ENCODE results near the gene DLX6. TPM values are rescaled to one million over a fixed set of nuclear protein-coding genes. Genes with fewer than 3 reads are reported as not detected.

DLX6 gene
- total RNA-seq, 6 experiments from 2014 or later, result not detected

DNA sequence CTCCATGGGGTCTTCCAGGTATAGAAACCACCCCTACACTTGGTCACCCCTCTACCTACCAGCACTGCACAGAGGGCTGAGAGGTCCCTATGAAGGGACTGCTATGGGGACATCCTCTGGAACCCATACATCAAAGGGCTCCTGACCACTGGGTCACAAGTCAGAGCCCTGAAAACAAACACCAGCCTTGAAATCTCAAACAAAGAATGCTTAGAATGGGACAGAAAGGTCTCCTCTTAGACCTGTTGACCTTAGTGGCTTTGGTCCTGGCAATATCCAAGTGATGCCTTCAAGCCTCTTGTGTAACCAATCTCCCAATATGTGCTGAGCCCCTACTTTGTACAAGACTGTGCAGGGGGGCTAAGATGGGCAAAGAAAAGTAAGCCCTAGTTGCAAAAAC lies 34.6 kb upstream of the DLX6 start:
- TF ChIP-seq, protein P1, sequence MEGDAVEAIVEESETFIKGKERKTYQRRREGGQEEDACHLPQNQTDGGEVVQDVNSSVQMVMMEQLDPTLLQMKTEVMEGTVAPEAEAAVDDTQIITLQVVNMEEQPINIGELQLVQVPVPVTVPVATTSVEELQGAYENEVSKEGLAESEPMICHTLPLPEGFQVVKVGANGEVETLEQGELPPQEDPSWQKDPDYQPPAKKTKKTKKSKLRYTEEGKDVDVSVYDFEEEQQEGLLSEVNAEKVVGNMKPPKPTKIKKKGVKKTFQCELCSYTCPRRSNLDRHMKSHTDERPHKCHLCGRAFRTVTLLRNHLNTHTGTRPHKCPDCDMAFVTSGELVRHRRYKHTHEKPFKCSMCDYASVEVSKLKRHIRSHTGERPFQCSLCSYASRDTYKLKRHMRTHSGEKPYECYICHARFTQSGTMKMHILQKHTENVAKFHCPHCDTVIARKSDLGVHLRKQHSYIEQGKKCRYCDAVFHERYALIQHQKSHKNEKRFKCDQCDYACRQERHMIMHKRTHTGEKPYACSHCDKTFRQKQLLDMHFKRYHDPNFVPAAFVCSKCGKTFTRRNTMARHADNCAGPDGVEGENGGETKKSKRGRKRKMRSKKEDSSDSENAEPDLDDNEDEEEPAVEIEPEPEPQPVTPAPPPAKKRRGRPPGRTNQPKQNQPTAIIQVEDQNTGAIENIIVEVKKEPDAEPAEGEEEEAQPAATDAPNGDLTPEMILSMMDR (IDR thresholded peaks at IDR 0.05), result no peak
- no peak for TF ChIP-seq POLR2A (IDR thresholded peaks at IDR 0.05)
- Histone ChIP-seq H3K27me3 (no peaks in the 10 kb centered on the region), H3K9me3 (no peaks in the 10 kb centered on the region), H3K4me1 (no peaks in the 10 kb centered on the region), H3K4me3 (no peak overlapping the region), H3K36me3 (no peaks in the 10 kb centered on the region), H3K27ac (no peak overlapping the region)
- ATAC-seq, result no peak
- intact Hi-C loops (cut with DNase I), result no loop called here
- DNase-seq, result no peak

DNA sequence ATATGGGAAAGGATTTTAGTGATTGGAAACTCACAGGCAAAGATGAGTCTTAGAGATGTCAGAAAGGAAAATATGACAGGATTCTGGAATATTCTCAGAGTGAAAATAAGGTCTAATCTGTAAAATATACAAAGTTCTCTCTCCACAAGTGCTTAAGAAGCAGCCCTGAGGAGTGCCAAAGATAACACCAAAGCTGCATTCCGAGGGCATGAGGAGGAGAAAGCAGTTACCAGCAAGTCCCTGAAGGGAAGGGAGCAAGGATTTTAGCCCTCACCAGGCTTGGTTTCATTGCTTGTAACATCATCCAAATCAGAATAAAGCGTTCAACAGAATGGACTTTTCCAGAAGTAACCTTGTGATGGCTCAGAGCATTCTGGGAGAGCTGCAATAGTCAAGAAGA lies 31.4 kb upstream of the DLX6 start:
- intact Hi-C loops (cut with DNase I), result no loop called here
- no peak for DNase-seq

GRCh38 chr7:96976106-96976505 lies 29.2 kb upstream of the DLX6 start:
- no peaks in the 10 kb centered on the region for H3K9me3 ChIP-seq
- intact Hi-C loops (cut with DNase I), result no loop called here
- no peak overlapping the region for H3K27ac ChIP-seq
- H3K27me3 ChIP-seq, result no peaks in the 10 kb centered on the region
- H3K4me3 ChIP-seq, result no peak overlapping the region
- 75% methylated on average over 2 of the region's 2 CpGs for WGBS (ENCODE audit: insufficient coverage, low coverage, low lambda C conversion rate, missing lambda C conversion rate)
- no peaks in the 10 kb centered on the region for H3K36me3 ChIP-seq
- TF ChIP-seq, protein P1 (IDR thresholded peaks at IDR 0.05), result no peak
- TF ChIP-seq POLR2A (IDR thresholded peaks at IDR 0.05), result no peak
- ATAC-seq, result no peak
- no peaks in the 10 kb centered on the region for H3K4me1 ChIP-seq
- DNase-seq, result no peak

More for the DNA sequence above, 31.4 kb upstream of the DLX6 start:
- Histone ChIP-seq H3K36me3 (no peaks in the 10 kb centered on the region), H3K4me1 (no peaks in the 10 kb centered on the region), H3K27ac (no peak overlapping the region), H3K4me3 (no peak overlapping the region), H3K27me3 (no peaks in the 10 kb centered on the region), H3K9me3 (no peaks in the 10 kb centered on the region)
- no peak for TF ChIP-seq POLR2A (IDR thresholded peaks at IDR 0.05)
- TF ChIP-seq, protein P1 (IDR thresholded peaks at IDR 0.05), result no peak
- 38% methylated on average over 2 of the region's 2 CpGs for WGBS (ENCODE audit: insufficient coverage, low coverage, low lambda C conversion rate, missing lambda C conversion rate)
- no peak for ATAC-seq

GRCh38 chr7:96977445-96977844 lies 27.9 kb upstream of the DLX6 start:
- no peak for DNase-seq
- H3K9me3 ChIP-seq, result no peaks in the 10 kb centered on the region
- no peaks in the 10 kb centered on the region for H3K4me1 ChIP-seq
- no peak for ATAC-seq
- H3K36me3 ChIP-seq, result no peaks in the 10 kb centered on the region
- H3K27me3 ChIP-seq, result no peaks in the 10 kb centered on the region
- no peak for TF ChIP-seq POLR2A (IDR thresholded peaks at IDR 0.05)
- TF ChIP-seq, protein P1 (IDR thresholded peaks at IDR 0.05), result no peak
- no peak overlapping the region for H3K4me3 ChIP-seq
- intact Hi-C loops (cut with DNase I), result no loop called here
- H3K27ac ChIP-seq, result no peak overlapping the region

DNA sequence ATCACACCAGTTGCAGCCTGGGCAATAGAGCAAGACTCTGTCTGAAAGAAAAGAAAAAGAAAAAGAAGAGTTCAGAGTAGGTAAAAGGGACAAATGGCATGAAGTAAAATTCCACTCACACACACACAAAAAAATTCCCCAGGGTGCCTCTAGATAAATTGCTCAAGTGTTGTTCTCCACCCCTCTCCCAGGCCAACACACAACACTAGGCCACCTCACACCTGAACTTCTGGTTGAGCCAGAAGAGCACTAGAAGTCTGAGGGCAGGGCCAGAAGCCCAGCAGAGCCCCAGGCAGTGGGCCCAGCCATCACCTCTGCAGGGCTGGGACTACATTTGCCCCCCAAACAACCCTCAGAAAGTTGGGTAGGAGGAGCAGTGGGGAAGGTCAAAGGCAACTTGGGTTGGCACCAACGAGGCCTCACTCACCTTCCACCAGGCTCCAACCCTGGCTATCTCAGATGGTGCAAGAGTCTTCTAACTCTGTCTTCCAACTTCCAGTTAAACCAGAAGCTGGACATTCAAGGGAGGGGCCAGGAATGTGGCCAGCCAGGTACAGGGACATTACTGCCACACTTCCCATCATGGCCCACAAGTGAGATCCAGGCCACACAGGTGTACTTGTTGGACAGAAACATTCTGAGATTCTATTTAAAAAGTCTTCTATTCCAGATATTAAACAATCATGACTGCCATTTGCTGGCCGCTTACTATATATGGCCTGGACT lies 25.6 kb upstream of the DLX6 start:
- no peaks in the 10 kb centered on the region for H3K27me3 ChIP-seq
- intact Hi-C loops (cut with DNase I), result no loop called here
- no peak for DNase-seq
- H3K4me1 ChIP-seq, result no peaks in the 10 kb centered on the region
- H3K4me3 ChIP-seq, result no peak overlapping the region
- H3K27ac ChIP-seq, result no peak overlapping the region
- TF ChIP-seq POLR2A (IDR thresholded peaks at IDR 0.05), result no peak
- TF ChIP-seq, protein P1 (IDR thresholded peaks at IDR 0.05), result no peak
- no peaks in the 10 kb centered on the region for H3K36me3 ChIP-seq
- no peak for ATAC-seq
- WGBS (ENCODE audit: insufficient coverage, low coverage, low lambda C conversion rate, missing lambda C conversion rate), result 90% methylated on average over 1 of the region's 2 CpGs
- no peaks in the 10 kb centered on the region for H3K9me3 ChIP-seq

Data from right lobe of liver (tissue), 6 donors.